Measurements from ENCODE around the gene CMTM5.
"Not testable (repeated sequence)": the region's sequence is repeated elsewhere in the genome, so short reads cannot be mapped to it uniquely, and the experiment has no call there.

CMTM5 gene

GRCh38 chr14:23400496-23401149, 23.8 kb downstream of the CMTM5 start:
- DNase-seq: not testable (repeated sequence)

DNA sequence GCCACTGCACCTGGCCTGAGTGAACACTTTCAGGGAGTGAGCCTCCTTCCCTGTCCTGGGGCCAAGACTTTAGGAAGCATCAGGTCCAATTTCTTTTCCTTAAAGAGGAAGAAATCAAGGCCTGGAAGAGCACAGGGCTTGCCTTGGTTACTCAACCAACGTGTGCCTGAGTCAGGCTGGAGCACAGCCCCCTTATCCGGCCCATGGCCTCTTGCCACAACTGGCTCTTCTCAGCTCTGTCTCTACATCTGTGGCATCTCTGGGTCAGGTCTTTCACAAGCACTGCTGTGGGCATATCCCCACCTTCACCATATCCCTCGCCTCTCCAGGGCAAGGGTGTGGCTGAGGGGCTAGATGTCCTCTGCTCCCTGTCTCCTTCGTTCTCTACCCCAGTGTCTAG, 24.4 kb downstream of the CMTM5 start:
- DNase-seq: no peak

DNA sequence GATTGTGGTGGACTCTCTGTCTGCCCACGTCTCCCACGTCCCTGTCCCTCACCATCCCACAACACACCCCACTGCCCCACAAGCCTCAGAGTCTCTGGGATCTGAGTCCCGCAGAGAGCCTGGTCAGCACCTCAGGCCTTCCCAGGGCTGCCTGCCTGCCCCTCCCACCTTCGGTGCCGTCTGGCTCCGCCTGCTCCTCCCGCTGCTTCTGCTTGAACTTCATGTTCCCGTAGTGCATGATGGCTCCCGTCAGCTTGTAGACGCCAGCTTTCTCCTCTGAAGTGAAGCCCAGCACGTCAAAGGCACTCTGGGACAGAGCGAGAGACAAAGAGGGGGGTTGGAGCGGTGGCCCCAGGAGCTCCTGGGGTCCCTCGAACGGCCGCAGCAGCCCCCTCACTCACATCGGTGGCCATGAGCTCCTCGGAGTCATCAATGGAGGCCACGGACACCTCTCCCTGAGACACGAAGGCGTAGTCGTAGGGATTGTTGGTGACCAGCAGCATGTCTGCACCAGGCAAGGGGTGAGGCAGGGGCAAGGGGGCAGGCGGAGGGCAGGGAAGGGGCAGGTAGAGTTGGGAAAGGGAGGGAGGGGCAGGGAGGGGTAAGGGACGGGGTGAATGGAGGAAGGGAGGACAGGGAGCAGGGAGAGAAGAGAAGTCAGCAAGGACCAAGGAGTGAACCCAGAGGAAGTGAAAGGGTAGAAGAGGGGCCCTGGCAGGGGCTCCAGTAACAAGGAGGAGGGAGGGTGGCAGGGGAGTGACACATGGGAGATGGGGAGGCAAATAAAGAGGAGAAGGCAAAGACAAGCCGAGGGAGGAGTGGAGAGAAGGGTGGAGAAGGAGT, 25.7 kb downstream of the CMTM5 start:
- no peak for DNase-seq

DNA sequence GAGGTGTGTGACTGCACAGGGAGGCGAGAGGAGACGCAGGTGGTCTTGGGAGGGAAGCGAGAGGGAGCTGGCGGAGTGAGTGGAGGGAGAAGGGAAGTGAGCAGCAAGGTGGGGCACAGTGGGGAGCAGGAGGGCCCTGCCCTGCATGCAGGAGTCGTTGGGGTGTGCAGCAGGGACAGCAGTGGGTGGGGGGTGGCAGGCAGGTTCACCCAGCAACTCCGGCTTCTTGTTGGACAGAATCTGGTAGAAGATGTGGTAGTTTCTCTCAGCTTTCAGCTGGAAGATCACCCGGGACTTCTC, 26.2 kb downstream of the CMTM5 start:
- no peak for DNase-seq

DNA sequence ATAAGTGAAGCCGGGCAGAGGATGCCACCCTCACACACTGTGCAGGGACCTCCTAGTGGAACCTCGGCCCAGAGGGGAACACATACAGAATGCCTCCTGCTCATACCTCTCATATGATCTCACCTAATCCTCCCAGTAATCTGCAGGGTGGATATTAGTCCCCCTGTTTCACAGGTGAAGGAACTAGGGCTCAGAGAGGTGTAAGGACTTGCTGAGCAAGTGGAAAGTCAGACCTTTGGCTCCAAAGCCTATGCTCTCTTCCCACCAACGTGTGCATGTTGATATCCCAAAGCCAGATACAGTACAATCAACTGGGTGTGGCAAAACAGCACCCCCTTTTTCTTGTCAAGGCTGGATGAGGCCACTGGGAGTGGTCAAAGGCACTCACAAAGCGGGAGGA, 27.1 kb downstream of the CMTM5 start:
- DNase-seq: no peak

DNA sequence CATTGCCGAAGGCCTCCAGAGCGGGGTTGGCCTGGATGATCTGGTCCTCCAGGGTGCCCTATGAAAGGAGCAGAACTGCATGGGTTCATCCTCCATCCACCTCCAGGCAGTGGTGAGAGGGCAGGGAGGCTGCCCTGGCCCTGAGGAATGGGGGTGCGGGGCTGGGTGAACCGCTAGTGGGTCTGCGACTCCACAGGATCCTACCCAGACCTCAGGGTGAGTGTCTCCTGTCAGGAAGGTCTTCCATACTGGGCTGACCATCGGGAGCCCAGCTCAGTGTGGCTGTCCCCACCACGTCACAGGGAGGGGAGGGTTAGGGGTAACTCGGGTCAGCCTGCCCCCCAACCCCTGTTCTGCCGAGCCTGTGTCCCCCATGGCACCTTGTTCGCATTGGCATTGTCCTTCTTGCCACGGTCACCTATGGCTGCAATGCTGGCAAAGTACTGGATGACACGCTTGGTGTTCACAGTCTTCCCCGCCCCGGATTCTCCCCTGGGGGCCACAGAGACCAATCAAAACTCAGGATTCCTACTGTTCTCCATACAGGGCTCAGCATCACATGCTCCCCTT, 27.6 kb downstream of the CMTM5 start:
- DNase-seq: no peak

DNA sequence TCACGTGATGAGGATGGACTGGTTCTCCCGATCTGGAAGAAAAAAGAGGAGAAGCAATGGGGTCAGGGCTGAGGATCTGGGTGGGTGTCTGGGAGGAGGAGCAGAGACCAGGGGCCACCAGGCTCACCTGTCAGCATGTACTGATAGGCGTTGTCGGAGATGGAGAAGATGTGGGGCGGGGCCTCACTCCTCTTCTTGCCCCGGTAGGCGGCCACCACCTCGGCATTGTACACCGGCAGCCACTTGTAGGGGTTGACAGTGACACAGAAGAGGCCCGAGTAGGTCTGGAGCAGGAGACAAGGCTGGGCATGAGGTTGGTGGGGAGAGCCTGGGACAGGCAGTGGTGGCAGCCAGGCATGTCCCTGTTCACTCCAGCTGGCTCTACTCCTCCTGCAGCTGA, 28.2 kb downstream of the CMTM5 start:
- no peak for DNase-seq

- DNase-seq: no peak
Measured at GRCh38 chr14:23405516-23406025, 28.7 kb downstream of the CMTM5 start.

DNA sequence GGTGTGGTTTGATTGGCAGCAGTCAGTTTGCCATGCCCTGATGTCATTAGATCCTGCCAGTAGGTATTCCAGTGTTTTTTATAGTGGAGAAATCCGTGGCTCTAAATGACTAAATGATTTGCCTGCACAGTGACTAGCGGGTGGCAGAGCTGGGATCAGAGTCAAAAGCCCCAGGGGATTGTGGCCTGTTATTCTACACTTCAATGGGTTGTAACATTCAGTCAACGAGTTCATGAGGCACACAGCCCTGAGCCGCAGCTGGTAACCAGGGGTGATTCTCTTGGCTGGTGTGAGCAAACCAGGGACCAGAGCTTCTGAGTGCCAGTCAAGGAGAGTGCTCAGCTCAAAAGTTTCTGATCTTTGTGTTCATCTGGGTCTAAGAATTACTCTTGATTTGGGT, 29.4 kb downstream of the CMTM5 start:
- DNase-seq: no peak

DNA sequence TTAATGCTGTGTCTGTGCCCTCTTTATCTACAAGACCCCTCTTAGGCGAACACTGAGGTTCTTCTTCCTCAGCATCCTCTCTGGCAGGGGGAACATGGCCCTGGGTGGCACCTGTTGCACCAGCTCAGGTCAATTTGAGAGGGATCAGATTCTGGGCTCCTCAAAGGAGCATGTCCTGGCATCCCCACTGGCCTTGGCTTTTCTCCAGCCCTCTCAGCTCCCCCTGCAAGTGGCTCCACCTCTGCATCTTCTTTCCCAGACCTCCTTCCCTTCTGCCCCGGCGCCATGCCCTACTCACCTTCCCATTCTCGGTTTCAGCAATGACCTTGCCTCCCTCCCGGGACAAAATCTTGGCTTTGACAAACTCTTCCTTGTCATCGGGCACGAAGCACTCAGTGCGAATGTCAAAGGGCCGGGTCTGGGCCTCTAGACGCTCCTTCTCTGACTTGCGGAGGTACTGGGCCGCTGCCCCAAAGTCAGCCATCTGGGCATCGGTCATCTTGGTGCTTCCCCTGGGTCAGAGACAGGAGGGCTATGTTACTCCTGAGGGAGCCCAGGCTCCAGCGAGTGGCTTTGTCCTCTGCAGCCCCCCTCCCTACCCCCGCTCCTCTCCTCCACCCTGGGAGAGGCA, 30.0 kb downstream of the CMTM5 start:
- no peak for DNase-seq

- DNase-seq: no peak
Measured at GRCh38 chr14:23407516-23408306, 30.9 kb downstream of the CMTM5 start, which contains the start of gene MYH6. MYH6 (minus strand) TSS chr14:23408273; CDS start chr14:23407223, 1,050 bp downstream.

DNA sequence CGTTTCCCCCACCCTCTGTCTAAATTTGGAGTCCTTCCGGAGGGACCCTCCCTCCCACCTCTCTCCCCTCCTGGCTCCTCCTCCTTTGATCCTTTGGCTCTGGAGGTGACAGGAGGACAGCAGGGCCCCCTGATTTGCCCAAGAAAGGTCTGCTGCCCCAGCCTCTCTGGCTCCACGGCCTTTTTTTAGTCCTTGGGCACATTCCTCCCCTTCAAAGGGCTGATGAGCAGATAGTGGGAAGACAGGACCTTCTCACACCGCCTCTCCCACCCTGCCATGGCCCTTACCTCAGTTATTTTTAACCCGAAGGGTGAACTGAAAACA, 31.4 kb downstream of the CMTM5 start:
- no peak for DNase-seq

GRCh38 chr14:23409475-23409874, 32.6 kb downstream of the CMTM5 start:
- DNase-seq: no peak

GRCh38 chr14:23409966-23410635, 33.3 kb downstream of the CMTM5 start:
- DNase-seq: no peak

DNA sequence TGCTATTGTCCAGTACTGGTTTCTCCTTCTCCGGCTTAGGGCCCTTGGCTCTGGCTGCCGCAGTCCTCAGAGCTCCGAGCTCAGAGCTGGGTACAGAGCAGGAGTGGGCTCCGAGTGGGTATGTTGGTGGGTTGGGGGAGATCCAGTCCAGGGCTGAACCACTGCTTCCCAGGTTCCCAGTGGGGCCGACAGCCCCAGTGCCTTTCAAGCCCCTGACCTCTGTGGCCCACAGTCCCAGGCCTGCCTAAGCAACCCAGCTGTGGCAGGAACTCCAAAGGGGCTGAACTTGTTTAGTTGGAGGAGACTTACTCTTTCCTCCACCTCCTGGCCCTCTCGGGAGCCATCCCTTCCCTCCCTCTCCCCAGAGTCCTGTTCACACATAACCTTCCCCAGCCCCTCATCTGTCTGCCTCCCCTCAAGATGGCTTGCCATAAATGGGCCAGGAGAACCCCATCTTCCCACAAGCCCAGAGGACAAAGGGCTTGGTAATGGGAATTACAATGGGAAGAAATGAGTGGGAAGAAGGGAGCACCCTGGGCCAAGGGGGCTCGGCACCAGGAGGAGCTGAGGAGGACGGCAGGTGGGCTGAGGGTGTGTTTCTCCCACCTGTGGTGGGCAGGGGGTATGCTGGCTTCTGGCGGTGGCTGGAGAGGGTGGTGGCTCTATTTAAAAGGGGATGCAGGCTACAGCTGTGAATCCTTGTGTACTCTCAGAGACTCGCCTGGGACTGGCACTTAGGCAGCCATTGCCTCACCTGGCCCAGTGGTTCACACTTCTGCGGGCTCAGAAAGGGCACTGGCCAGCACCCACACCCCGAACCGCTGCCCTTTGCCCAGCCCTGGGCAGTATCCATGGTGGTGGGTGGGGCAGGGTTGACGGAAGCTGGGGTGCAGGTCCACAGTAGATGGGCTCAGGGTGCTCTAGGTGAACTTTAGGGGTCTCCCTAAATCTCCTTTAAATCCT, 35.0 kb downstream of the CMTM5 start:
- no peak for DNase-seq

DNA sequence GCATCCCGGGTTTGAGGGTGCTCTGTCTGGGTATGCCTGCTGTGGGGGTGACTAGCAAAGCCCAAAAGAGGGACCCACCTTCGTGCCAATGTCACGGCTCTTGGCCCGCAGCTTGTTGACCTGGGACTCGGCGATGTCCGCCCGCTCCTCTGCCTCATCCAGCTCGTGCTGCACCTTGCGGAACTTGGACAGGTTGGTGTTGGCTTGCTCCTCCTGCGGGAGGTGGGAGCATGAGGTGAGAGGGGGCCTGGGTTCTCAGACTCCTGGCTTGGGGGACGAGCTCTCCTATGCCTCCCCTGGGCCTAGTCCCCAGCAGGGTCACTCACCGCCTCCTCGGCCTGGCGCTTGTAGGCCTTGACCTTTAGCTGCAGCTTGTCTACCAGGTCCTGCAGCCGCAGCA, 36.8 kb downstream of the CMTM5 start:
- no peak for DNase-seq

- DNase-seq: no peak
Measured at GRCh38 chr14:23414254-23414653, 37.4 kb downstream of the CMTM5 start.

- DNase-seq: no peak
Measured at GRCh38 chr14:23414906-23415820, 38.3 kb downstream of the CMTM5 start.

- no peak for DNase-seq
Measured at GRCh38 chr14:23415821-23416778, 39.3 kb downstream of the CMTM5 start.

Measured in activated CD4-positive, alpha-beta T cell treated with anti-CD3 and anti-CD28 coated beads, Interleukin-2, amount 50 U/mL, for 48 hours (primary cell).